WTC11 (cell line): ENCODE measurements around the gene EYS. TPM values are rescaled to one million over a fixed set of nuclear protein-coding genes. Genes with fewer than 3 reads are reported as not detected.
A peak's percentile ranks its signal among the peaks of the same experiment; 100 is the strongest.

Experiments
- ATAC-seq: fragments of 200-7000 bp; cut with Tn5 transposase; 2 replicates; pipeline ENCODE4 v1.10.0; 2021; ENCODE audit warnings: mild to moderate bottlenecking, moderate library complexity
- CTCF ChIA-PET: fragments of 300-600 bp; sonication (Branson Sonifier 250); formaldehyde crosslinking; loops from one replicate; lab custom pipeline; 2021; ENCODE audit warnings: antibody characterized with exemption; lab: Charles Lee
- POLR2A ChIA-PET: fragments of 350-600 bp; sonication (Branson Sonifier 250); formaldehyde crosslinking; loops from one replicate; lab custom pipeline; 2021; ENCODE audit warnings: antibody characterized with exemption; lab: Charles Lee
- DNase-seq: peaks from one replicate; pipeline ENCODE4 v3.0.0; 2021; ENCODE audit warnings: low spot score
- H3K27ac Mint-ChIP-seq: 2 replicates; pipeline ENCODE4 v1.8.0; 2021; ENCODE audit warnings: mixed read lengths
- H3K27me3 Mint-ChIP-seq: 2 replicates; pipeline ENCODE4 v1.8.0; 2021; ENCODE audit warnings: low read depth, mild to moderate bottlenecking, moderate library complexity, mixed read lengths
- H3K36me3 Mint-ChIP-seq: 2 replicates; pipeline ENCODE4 v1.8.0; 2021; ENCODE audit warnings: mixed read lengths
- H3K4me1 Mint-ChIP-seq: 2 replicates; pipeline ENCODE4 v1.8.0; 2022; ENCODE audit warnings: mixed read lengths
- H3K4me3 Mint-ChIP-seq: 2 replicates; pipeline ENCODE4 v1.8.0; 2021; ENCODE audit warnings: mild to moderate bottlenecking, moderate library complexity, mixed read lengths
- H3K9me3 Mint-ChIP-seq: 2 replicates; pipeline ENCODE4 v1.8.0; 2021; ENCODE audit warnings: mixed read lengths
- CBFB ChIP-seq: sonication (generic); formaldehyde crosslinking; IDR thresholded peaks from 2 replicates; pipeline ENCODE4 v1.8.1; 2022; ENCODE audit warnings: mild to moderate bottlenecking, low read depth, missing genetic modification reagents
- FOXJ3 ChIP-seq: sonication (generic); formaldehyde crosslinking; IDR thresholded peaks from 2 replicates; pipeline ENCODE4 v1.9.0; 2021; ENCODE audit warnings: missing genetic modification reagents, mild to moderate bottlenecking, borderline replicate concordance
- FOXP1 ChIP-seq: sonication (generic); formaldehyde crosslinking; IDR thresholded peaks from 2 replicates; pipeline ENCODE4 v1.8.0; 2022; ENCODE audit warnings: missing genetic modification reagents, mild to moderate bottlenecking, moderate library complexity, borderline replicate concordance
- HMGA2 ChIP-seq: fragments of 250-450 bp; sonication (Bioruptor Pico); IDR thresholded peaks from 2 replicates; pipeline ENCODE4 v1.4.0; 2021; ENCODE audit warnings: mild to moderate bottlenecking, moderate library complexity
- JAZF1 ChIP-seq: fragments of 250-450 bp; sonication (Bioruptor Pico); IDR thresholded peaks from 2 replicates; pipeline ENCODE4 v1.9.0; 2021; ENCODE audit warnings: moderate library complexity, mild to moderate bottlenecking, inconsistent platforms
- JUN ChIP-seq: sonication (generic); formaldehyde crosslinking; IDR thresholded peaks from 2 replicates; pipeline ENCODE4 v1.8.0; 2023; ENCODE audit warnings: mild to moderate bottlenecking, missing genetic modification reagents
- NFYB ChIP-seq: sonication (generic); formaldehyde crosslinking; conservative IDR thresholded peaks from 2 replicates; pipeline ENCODE4 v1.8.0; 2022; ENCODE audit warnings: low read depth, missing genetic modification reagents
- NR2C2 ChIP-seq: sonication (generic); formaldehyde crosslinking; IDR thresholded peaks from 2 replicates; pipeline ENCODE4 v1.8.0; 2022; ENCODE audit warnings: mild to moderate bottlenecking, missing genetic modification reagents
- RORB ChIP-seq: fragments of 250-450 bp; sonication (Bioruptor Pico); IDR thresholded peaks from 2 replicates; pipeline ENCODE4 v1.9.0; 2021; ENCODE audit warnings: mild to moderate bottlenecking
- SMAD4 ChIP-seq: sonication (generic); formaldehyde crosslinking; IDR thresholded peaks from 2 replicates; pipeline ENCODE4 v1.8.0; 2022; ENCODE audit warnings: mild to moderate bottlenecking, missing genetic modification reagents
- SP1 ChIP-seq: sonication (generic); formaldehyde crosslinking; conservative IDR thresholded peaks from 2 replicates; pipeline ENCODE4 v1.8.1; 2022; ENCODE audit warnings: missing genetic modification reagents
- total RNA-seq: library from RNA; stranded (reverse); gene quantifications from 3 replicates; pipeline ENCODE4 v1.2.3, GENCODE V29; 2021
- TF ChIP-seq, protein P1 (sequence below): fragments of 200-600 bp; IDR thresholded peaks from 2 replicates; pipeline ENCODE4 v1.8.0; 2022; ENCODE audit warnings: antibody characterized with exemption
- TF ChIP-seq, protein P2 (sequence below): sonication (generic); formaldehyde crosslinking; IDR thresholded peaks from 2 replicates; pipeline ENCODE4 v1.8.1; 2023; ENCODE audit warnings: mild to moderate bottlenecking, moderate library complexity, missing genetic modification reagents
- TF ChIP-seq, protein P3 (sequence below): fragments of 250-450 bp; sonication (Bioruptor Pico); IDR thresholded peaks from 2 replicates; pipeline ENCODE4 v2.1.2; 2022; ENCODE audit warnings: mild to moderate bottlenecking, moderate library complexity
- TF ChIP-seq, protein P4 (sequence below): sonication (generic); formaldehyde crosslinking; IDR thresholded peaks from 2 replicates; pipeline ENCODE4 v1.8.1; 2023; ENCODE audit warnings: mild to moderate bottlenecking, missing genetic modification reagents, moderate library complexity
- TF ChIP-seq, protein P5 (sequence below): fragments of 250-450 bp; sonication (Bioruptor Pico); conservative IDR thresholded peaks from 2 replicates; pipeline ENCODE4 v1.9.0; 2021; ENCODE audit warnings: mild to moderate bottlenecking
- TF ChIP-seq, protein P6 (sequence below): sonication (generic); formaldehyde crosslinking; IDR thresholded peaks from 2 replicates; pipeline ENCODE4 v1.8.1; 2023; ENCODE audit warnings: mild to moderate bottlenecking, missing genetic modification reagents
- TF ChIP-seq, protein P7 (sequence below): sonication (generic); formaldehyde crosslinking; IDR thresholded peaks from 2 replicates; pipeline ENCODE4 v1.8.0; 2022; ENCODE audit warnings: mild to moderate bottlenecking, missing genetic modification reagents

The EYS gene
- total RNA-seq, 1 experiment from 2014 or later = not detected

DNA sequence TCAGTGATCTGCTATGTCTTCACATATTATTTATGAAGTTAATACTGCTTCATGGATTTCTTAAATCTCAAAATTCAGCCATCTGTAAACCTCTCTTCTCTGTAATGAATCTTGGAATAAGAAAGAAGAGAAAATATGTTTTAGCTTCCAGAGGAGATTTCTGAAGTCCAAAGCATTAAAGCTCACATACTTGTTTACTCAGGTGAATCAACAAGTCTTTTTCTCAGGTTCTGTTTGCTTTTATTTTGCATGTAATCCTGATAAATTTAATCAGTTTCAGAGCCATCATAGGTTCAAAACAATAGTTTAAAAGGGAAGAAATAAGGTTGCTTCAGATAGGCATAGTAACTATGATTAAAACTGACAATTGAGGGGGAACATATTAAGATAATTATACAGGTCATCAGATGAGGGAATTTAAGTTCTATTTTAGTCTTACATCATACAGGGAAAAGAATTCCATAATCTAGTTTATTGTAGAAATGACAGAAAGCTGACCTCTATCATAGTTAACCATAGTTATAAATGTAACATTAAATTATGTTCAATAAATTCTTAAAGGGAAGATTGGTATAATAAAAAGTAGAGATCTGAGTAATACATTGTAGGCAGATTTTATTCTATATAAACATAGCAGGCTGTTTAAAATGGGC is 716.2 kb downstream of the EYS start:
- ATAC-seq = no peak
- CTCF ChIA-PET = no interaction called here

DNA sequence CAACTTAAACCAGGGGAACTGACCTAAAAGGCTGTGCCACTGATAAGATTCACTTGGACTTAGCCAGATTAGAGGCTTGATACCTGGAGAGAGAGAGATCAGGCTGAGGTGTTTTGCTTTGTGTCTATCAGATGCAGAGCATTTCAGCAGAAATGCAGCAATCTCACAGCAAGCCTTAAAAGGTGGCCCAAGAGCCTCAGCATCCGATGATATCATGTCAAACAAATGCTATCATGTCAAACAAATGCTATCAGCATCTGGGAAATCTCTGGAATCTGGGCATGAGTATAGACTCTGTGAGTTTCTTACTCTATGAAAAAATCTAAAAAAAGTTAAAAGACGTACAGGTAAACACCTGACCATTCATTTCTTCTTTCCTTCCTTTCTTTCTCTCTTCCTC is 718.9 kb downstream of the EYS start:
- ATAC-seq (peak; percentile 62), DNase-seq (no peak)
- TF ChIP-seq FOXJ3 (CRISPR knock-in tag) (no peak), JUN (CRISPR knock-in tag) (no peak), FOXP1 (CRISPR knock-in tag) (no peak), NFYB (CRISPR knock-in tag) (no peak)
- TF ChIP-seq, protein P1, sequence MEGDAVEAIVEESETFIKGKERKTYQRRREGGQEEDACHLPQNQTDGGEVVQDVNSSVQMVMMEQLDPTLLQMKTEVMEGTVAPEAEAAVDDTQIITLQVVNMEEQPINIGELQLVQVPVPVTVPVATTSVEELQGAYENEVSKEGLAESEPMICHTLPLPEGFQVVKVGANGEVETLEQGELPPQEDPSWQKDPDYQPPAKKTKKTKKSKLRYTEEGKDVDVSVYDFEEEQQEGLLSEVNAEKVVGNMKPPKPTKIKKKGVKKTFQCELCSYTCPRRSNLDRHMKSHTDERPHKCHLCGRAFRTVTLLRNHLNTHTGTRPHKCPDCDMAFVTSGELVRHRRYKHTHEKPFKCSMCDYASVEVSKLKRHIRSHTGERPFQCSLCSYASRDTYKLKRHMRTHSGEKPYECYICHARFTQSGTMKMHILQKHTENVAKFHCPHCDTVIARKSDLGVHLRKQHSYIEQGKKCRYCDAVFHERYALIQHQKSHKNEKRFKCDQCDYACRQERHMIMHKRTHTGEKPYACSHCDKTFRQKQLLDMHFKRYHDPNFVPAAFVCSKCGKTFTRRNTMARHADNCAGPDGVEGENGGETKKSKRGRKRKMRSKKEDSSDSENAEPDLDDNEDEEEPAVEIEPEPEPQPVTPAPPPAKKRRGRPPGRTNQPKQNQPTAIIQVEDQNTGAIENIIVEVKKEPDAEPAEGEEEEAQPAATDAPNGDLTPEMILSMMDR = no peak
- H3K36me3 Mint-ChIP-seq = peaks cover 8% of the 10 kb centered on the region
- H3K9me3 Mint-ChIP-seq = peaks cover 25% of the 10 kb centered on the region
- H3K27me3 Mint-ChIP-seq = no peaks in the 10 kb centered on the region
- no peak overlapping the region for H3K27ac Mint-ChIP-seq
- ChIA-PET CTCF (no interaction called here), POLR2A (no interaction called here)
- peaks cover 6% of the 10 kb centered on the region; the same call in 1 of the 2 replicates for H3K4me1 Mint-ChIP-seq
- no peak overlapping the region for H3K4me3 Mint-ChIP-seq

More for the DNA sequence above, 716.2 kb downstream of the EYS start:
- Mint-ChIP-seq H3K4me3 (no peak overlapping the region), H3K4me1 (peaks cover 6% of the 10 kb centered on the region; the same call in 1 of the 2 replicates), H3K27ac (no peak overlapping the region), H3K9me3 (peaks cover 20% of the 10 kb centered on the region), H3K36me3 (peaks cover 5% of the 10 kb centered on the region), H3K27me3 (no peaks in the 10 kb centered on the region)
- POLR2A ChIA-PET = no interaction called here
- TF ChIP-seq CBFB (CRISPR knock-in tag) (no peak), RORB (CRISPR knock-in tag) (no peak), FOXJ3 (CRISPR knock-in tag) (no peak), HMGA2 (CRISPR knock-in tag) (no peak), SMAD4 (no peak), JAZF1 (CRISPR knock-in tag) (no peak), NR2C2 (CRISPR knock-in tag) (no peak)
- TF ChIP-seq, protein P2, sequence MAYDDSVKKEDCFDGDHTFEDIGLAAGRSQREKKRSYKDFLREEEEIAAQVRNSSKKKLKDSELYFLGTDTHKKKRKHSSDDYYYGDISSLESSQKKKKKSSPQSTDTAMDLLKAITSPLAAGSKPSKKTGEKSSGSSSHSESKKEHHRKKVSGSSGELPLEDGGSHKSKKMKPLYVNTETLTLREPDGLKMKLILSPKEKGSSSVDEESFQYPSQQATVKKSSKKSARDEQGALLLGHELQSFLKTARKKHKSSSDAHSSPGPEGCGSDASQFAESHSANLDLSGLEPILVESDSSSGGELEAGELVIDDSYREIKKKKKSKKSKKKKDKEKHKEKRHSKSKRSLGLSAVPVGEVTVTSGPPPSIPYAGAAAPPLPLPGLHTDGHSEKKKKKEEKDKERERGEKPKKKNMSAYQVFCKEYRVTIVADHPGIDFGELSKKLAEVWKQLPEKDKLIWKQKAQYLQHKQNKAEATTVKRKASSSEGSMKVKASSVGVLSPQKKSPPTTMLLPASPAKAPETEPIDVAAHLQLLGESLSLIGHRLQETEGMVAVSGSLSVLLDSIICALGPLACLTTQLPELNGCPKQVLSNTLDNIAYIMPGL = no peak
- TF ChIP-seq, protein P3, sequence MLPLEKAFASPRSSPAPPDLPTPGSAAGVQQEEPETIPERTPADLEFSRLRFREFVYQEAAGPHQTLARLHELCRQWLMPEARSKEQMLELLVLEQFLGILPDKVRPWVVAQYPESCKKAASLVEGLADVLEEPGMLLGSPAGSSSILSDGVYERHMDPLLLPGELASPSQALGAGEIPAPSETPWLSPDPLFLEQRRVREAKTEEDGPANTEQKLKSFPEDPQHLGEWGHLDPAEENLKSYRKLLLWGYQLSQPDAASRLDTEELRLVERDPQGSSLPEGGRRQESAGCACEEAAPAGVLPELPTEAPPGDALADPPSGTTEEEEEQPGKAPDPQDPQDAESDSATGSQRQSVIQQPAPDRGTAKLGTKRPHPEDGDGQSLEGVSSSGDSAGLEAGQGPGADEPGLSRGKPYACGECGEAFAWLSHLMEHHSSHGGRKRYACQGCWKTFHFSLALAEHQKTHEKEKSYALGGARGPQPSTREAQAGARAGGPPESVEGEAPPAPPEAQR (CRISPR knock-in tag) = no peak
- TF ChIP-seq, protein P4, sequence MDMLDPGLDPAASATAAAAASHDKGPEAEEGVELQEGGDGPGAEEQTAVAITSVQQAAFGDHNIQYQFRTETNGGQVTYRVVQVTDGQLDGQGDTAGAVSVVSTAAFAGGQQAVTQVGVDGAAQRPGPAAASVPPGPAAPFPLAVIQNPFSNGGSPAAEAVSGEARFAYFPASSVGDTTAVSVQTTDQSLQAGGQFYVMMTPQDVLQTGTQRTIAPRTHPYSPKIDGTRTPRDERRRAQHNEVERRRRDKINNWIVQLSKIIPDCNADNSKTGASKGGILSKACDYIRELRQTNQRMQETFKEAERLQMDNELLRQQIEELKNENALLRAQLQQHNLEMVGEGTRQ (CRISPR knock-in tag) = no peak
- no peak for DNase-seq

DNA sequence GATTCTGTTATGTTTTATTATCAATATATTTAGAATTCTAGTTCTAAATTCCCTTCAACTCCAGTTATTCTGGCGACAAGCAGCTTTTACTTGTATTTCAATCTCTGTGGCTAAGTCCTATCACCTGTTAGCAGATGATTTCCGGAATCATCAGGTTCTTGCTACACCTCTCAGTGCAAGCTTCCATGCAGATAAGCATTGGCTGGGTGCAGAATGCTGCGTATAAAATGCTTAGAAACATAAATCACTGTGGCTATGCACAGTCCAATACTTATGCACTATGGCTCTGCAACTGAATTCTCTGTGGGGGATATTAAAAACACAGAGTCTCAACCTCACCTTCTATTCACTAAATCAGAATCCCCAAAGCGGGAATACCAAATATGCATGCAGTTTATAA is 720.0 kb downstream of the EYS start:
- peaks cover 20% of the 10 kb centered on the region for H3K9me3 Mint-ChIP-seq
- ChIA-PET CTCF (no interaction called here), POLR2A (no interaction called here)
- no peak overlapping the region for H3K4me3 Mint-ChIP-seq
- 0 out of 2 replicates have a peak, but pooled peaks cover 3% of the 10 kb centered on the region for H3K36me3 Mint-ChIP-seq
- ATAC-seq (no peak), DNase-seq (no peak)
- H3K27ac Mint-ChIP-seq = no peak overlapping the region
- no peaks in the 10 kb centered on the region for H3K27me3 Mint-ChIP-seq
- peaks cover 6% of the 10 kb centered on the region; the same call in 1 of the 2 replicates for H3K4me1 Mint-ChIP-seq
- TF ChIP-seq, protein P5, sequence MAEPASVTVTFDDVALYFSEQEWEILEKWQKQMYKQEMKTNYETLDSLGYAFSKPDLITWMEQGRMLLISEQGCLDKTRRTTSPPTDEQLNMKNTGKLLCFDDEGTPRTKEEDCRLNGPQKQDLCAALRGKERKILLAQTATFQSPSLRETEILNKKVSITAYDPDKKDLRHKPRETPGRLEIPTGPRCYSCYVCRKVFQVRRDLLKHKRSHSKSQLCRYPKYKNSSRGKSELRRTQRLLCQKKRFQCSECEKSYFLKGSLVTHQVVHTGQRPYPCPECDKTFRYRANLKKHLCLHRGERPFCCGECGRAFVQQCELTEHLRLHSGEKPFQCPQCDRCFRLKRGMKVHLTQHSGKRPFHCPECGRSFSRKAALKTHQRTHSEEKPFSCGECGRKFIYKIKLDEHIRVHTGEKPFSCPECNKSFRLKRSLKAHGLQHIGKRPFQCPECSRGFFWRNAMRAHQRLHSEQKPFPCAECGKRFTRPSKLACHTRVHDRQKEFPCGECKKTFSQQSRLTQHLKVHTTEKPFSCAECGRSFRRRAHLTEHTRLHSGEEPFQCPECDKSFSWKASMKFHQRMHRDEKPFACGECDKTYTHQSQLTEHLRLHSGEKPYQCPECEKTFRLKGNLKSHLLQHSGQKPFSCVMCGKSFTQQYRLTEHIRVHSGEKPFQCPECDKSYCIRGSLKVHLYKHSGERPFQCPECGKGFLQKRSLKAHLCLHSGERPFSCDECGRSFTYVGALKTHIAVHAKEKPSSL (CRISPR knock-in tag) = no peak
- TF ChIP-seq SP1 (CRISPR knock-in tag) = no peak
- TF ChIP-seq, protein P6, sequence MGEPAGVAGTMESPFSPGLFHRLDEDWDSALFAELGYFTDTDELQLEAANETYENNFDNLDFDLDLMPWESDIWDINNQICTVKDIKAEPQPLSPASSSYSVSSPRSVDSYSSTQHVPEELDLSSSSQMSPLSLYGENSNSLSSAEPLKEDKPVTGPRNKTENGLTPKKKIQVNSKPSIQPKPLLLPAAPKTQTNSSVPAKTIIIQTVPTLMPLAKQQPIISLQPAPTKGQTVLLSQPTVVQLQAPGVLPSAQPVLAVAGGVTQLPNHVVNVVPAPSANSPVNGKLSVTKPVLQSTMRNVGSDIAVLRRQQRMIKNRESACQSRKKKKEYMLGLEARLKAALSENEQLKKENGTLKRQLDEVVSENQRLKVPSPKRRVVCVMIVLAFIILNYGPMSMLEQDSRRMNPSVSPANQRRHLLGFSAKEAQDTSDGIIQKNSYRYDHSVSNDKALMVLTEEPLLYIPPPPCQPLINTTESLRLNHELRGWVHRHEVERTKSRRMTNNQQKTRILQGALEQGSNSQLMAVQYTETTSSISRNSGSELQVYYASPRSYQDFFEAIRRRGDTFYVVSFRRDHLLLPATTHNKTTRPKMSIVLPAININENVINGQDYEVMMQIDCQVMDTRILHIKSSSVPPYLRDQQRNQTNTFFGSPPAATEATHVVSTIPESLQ (CRISPR knock-in tag) = no peak
- TF ChIP-seq, protein P1 = no peak
- TF ChIP-seq, protein P7, sequence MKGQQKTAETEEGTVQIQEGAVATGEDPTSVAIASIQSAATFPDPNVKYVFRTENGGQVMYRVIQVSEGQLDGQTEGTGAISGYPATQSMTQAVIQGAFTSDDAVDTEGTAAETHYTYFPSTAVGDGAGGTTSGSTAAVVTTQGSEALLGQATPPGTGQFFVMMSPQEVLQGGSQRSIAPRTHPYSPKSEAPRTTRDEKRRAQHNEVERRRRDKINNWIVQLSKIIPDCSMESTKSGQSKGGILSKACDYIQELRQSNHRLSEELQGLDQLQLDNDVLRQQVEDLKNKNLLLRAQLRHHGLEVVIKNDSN (CRISPR knock-in tag) = no peak
